GM18520 (cell line): ENCODE results near the gene B4GALNT2.
"Not testable (repeated sequence)": the region's sequence is repeated elsewhere in the genome, so short reads cannot be mapped to it uniquely, and the experiment has no call there.

Experiments used
- ATAC-seq: cut with Tn5 transposase; IDR thresholded peaks from one replicate; pipeline ENCODE4 v1.9.1; 2021; ENCODE audit not compliant: unreplicated experiment

B4GALNT2 gene

GRCh38 chr17:49120166-49120565 lies 12.4 kb upstream of the B4GALNT2 start:
- ATAC-seq = no peak

DNA sequence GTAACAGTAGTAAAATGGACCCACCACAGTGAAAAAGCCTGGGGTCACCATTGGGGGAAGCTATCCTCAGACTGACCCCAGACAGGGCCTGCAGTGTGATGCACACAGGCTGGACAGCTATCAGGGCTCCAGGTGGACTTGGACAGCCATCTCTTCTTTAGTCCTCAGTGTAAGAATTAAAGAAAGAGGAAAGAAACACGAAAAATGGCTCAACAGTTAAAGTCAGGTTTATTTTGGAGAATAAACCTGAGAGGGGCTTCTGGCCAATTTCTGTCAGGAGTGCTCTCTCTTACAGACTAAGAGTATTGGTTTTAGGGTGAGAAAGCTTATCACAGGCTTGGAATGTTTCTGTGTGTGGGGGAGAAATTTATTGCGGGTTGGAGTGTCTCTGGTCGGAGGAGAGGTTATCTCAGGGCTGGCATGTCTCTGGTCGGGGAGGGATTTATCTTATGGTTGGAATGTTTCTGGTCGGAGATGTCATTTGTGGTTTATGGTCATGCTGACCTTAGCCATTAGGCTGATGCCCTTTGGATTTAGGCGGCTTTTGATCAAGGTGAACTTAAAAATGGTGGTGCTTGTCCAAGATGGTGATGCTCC lies 10.8 kb upstream of the B4GALNT2 start:
- ATAC-seq = no peak

- ATAC-seq = no peak
These were observed 10.0 kb upstream of the B4GALNT2 start for GRCh38 chr17:49122566-49122965.

DNA sequence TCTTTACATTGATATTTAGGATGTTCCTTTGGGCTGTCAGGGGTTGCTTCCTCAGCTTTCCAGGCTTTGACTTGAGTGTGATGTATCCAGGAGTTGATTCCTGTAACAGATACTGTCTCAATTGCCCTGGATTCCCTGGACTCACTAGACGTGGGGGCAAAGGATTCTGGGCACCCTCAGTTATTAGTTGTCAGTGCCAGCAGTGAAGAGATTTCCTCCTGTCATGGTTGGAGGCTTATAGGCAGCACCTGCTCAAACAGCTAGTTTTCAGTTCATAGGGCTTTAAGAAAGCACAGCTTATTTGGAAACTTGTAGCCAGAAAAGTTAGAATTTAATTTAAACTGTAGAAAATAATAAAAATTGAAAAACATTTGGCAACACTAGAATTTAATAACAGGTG lies 9.5 kb upstream of the B4GALNT2 start:
- ATAC-seq = no peak

DNA sequence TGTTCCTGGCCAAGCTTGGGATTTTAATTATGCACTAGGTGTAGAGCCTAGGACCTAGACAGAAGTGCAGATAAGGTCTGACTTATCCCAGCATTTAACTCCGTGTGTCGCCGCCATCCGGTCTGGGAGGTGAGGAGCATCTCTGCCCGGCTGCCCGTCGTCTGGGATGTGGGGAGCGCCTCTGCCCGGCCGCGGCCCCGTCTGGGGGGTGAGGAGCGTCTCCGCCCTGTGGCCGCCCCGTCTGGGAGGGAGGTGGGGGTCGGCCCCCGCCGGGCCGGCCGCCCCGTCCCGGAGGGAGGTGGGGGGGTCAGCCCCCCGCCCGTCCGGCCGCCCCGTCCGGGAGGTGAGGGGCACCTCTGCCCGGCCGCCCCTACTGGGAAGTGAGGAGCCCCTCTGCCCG lies 7.1 kb upstream of the B4GALNT2 start:
- no peak for ATAC-seq

DNA sequence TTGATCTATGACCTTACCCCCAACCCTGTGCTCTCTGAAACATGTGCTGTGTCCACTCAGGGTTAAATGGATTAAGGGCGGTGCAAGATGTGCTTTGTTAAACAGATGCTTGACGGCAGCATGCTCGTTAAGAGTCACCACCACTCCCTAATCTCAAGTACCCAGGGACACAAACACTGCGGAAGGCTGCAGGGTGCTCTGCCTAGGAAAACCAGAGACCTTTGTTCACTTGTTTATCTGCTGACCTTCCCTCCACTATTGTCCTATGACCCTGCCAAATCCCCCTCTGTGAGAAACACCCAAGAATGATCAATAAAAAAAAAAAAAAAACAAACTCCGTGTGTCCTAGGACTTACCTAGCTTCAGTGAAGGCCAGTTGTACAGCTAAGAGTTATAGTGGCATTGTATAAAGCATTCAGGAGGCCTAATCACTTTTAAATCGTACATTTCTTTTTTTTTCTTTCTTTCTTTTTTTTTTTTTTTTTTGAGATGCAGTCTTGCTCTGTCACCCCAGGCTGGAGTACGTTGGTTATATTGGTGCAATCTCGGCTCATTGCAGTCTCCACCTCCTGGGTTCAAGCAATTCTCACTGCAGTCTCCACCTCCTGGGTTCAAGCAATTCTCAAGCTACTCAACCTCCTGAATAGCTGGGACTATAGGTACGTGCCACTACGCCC lies 6.2 kb upstream of the B4GALNT2 start:
- ATAC-seq = not testable (repeated sequence)

GRCh38 chr17:49129359-49129950 lies 3.1 kb upstream of the B4GALNT2 start:
- not testable (repeated sequence) for ATAC-seq

GRCh38 chr17:49130891-49131290 lies 1.7 kb upstream of the B4GALNT2 start:
- no peak for ATAC-seq

DNA sequence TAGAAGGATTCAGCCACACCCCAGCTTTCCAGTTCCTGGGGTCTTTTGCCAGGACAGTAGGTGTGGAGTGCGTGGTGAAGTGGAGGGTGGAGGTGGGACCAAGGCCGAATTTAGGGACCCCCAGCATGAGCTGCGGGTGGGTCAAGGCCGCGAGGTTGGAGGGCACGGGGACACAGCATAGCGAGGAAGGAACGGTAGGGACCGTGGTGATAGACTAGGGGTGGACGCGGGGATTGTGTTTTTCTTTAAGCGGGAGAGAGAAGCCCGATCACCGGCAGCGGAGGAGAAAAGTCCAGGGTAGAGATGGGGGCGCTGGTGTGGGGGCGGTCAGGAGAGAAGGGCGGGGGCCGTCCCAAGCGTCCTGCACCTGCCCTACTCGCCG lies 261 bp upstream of the B4GALNT2 start:
- no peak for ATAC-seq

GRCh38 chr17:49136335-49136734 lies 3.8 kb downstream of the B4GALNT2 start:
- ATAC-seq = no peak

DNA sequence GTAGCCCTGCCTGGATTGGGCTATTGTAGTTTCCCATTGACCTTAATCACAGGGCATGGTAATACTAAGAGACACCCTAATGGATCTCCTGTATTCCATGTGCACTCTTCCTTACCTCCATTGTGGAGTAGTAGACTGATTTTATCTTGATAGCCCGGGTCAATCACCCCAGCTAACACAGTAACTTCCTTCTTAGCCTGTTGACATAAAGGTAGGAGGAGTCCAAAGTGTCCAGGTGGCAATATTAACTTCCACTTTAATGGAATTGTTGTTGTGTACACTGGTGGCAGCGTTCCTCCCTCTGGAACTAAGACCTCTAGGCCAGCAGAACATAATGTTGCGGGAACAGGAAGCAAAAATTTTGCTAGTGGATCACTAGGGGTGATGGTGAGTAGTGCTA lies 13.1 kb downstream of the B4GALNT2 start:
- not testable (repeated sequence) for ATAC-seq

DNA sequence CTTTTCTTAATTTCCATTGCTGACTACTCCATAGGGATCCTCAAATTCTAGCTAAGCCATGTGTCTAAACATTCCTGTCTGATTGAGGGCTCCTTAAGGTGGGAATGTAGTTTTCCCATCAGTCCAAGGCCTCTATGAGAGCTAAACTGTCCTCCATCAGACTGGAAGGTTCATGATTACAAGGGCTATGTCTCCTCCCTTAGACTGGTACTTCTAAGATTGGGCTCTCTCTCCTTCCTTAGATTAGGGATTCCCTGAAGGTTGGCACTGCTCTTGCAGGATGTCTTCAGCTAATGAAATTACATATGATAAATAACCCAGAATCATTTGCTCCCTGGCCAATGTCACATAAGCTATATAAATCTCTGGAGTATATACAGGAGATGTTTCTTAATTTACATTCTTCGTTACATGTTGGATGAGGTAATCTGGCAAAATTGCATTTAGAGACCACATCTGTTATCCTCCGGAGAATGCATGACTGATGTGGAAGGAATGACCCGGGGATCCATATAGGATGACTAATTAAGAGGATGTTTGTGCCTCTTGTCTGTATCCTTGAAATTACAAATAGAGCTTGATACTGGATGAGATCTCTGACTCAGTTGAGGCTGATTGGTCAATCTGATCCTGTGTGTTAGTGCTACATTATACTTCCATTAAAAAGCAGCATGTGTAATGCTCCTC lies 14.2 kb downstream of the B4GALNT2 start:
- ATAC-seq = no peak

- no peak for ATAC-seq
These were observed 15.6 kb downstream of the B4GALNT2 start for GRCh38 chr17:49148171-49148570.

GRCh38 chr17:49151996-49152395 lies 19.4 kb downstream of the B4GALNT2 start:
- no peak for ATAC-seq

DNA sequence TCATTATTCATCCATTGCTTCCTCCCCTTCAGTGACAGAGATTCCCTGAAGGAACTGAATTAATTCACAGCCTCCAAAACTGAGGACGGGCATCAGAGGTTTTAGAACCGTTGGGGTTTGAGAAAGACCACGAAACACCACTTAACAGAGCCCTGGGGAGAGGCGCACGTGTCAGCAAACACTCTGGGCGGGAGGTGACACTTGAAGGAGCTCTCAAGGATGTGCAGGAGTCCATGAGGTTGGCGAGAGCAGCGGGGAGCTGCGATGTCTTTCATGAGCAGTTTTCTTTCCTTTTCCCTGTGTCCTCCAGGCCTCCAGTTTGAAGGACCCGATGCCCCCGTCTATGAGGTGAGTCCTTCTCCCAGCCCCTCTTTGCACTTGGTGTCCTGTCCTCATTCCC lies 23.7 kb downstream of the B4GALNT2 start:
- ATAC-seq = no peak

DNA sequence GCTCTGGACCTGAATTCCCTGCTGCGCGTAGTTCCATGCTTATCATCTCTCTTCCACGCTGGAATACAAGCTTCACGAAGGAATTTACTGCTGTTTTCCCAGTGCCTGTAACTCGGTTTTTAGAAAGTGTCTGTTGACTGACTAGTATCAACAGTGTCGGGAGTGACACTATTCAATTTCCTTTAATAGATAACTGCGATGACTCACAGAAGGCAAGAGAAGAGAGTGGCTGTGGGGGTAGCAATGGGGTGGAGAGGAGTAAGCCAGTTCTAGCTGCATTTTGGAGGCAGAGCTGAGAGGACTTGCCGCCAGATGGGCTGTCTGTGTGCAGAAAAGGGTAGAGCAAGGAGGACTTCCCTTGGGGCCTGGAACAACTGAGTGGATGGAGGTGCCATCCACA lies 25.2 kb downstream of the B4GALNT2 start:
- ATAC-seq = no peak

DNA sequence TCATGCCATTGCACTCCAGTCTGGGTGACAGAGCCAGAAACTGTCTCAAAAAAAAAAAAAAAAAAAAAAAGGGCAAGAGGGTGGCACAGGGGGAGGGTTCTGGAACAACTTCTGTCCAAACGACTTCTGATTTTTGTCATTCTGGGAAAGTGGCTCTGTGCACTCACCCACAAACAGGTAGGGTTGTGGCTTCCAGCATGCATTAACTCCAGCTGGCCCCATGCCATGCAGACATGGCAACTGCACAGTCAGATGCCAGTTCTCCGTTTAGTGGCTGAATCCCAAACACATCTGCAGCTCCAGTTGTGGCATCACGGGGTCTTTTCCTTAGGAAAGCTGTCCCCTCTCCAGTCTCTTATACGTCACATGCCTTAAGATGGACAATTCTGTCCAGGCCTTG lies 30.3 kb downstream of the B4GALNT2 start:
- no peak for ATAC-seq

DNA sequence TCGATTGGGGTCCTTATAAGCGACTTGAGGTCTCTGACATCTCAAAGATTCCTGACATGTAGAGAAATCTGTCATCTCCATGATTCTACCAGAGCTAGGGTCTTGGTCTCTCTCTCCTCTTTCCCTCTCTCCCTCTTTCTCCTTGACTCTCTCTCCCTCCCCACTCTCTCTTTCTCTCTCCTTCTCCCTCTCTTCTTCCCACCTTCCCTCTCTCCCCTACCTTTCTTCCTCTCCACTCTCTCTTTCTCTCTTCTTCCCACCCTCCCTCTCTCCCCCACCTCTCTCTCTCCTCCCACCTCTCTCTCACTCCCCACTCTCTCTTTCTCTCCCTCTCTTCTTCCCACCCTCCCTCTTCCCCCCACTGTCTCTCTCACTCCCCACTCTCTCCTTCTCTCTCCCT lies 32.6 kb downstream of the B4GALNT2 start:
- no peak for ATAC-seq

DNA sequence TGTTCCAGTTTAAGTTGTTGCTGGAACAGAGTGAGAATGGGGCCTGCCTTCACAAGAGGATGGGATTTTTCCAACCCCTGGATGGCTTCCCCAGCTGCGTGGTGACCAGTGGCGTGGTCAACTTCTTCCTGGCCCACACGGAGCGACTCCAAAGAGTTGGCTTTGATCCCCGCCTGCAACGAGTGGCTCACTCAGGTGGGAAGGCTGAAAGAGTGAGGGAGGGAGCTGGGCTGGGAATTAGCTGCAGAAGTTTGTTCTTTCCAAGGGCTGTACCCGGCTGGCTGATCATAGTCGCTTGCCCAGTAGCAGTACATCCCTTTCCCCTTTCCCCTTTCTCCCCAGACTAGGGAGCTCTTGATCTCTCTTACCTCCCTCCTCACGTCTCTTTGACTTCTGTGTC lies 36.1 kb downstream of the B4GALNT2 start:
- no peak for ATAC-seq

GRCh38 chr17:49170216-49170615 lies 37.6 kb downstream of the B4GALNT2 start:
- no peak for ATAC-seq

- not testable (repeated sequence) for ATAC-seq
These were observed 38.1 kb downstream of the B4GALNT2 start for GRCh38 chr17:49170711-49171110.

DNA sequence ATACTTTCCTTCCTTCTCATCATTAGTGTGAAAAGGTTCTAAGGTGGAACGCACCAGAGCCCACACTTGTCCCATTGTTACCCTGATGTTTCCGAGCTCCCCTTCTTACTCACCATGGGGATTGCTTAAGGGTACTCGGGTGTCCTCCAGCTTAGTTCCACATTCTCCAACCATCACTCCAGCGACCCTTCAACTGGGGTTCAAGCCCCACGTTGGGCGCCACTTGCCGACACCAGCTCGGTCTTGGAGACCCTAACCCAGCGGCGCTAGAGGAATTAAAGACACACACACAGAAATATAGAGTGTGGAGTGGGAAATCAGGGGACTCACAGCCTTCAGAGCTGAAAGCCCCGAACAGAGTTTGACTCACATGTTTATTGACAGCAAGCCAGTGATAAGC lies 43.4 kb downstream of the B4GALNT2 start:
- ATAC-seq = not testable (repeated sequence)
